ENCODE measurements around the gene ARID5A.
"Not testable (repeated sequence)": the region's sequence is repeated elsewhere in the genome, so short reads cannot be mapped to it uniquely, and the experiment has no call there.

The ARID5A gene

GRCh38 chr2:96549466-96549785 lies 12.9 kb downstream of the ARID5A start:
- no peak overlapping the region for H3K4me3 Mint-ChIP-seq

GRCh38 chr2:96549967-96550786 lies 13.6 kb downstream of the ARID5A start:
- no peak overlapping the region for H3K4me3 Mint-ChIP-seq
- DNase-seq (ENCODE audit: low spot score), result no peak
- peaks cover 19% of the 10 kb centered on the region for H3K4me1 Mint-ChIP-seq (ENCODE audit: low read depth)
- H3K27me3 Mint-ChIP-seq (ENCODE audit: low read depth), result no peaks in the 10 kb centered on the region
- peaks cover 37% of the 10 kb centered on the region for H3K36me3 Mint-ChIP-seq (ENCODE audit: low read depth)
- no peak overlapping the region for H3K27ac Mint-ChIP-seq
- no peaks in the 10 kb centered on the region for H3K9me3 Mint-ChIP-seq

More at GRCh38 chr2:96549466-96549785, 12.9 kb downstream of the ARID5A start:
- Mint-ChIP-seq H3K36me3 (ENCODE audit: low read depth) (peaks cover 45% of the 10 kb centered on the region), H3K9me3 (no peaks in the 10 kb centered on the region), H3K27ac (no peak overlapping the region), H3K27me3 (ENCODE audit: low read depth) (no peaks in the 10 kb centered on the region), H3K4me1 (ENCODE audit: low read depth) (peaks cover 25% of the 10 kb centered on the region)
- no peak for DNase-seq (ENCODE audit: low spot score)

- H3K27ac Mint-ChIP-seq, result no peak overlapping the region
- no peak for DNase-seq (ENCODE audit: low spot score)
- no peaks in the 10 kb centered on the region for H3K9me3 Mint-ChIP-seq
- no peak overlapping the region for H3K4me3 Mint-ChIP-seq
- no peaks in the 10 kb centered on the region for H3K27me3 Mint-ChIP-seq (ENCODE audit: low read depth)
- H3K4me1 Mint-ChIP-seq (ENCODE audit: low read depth), result peaks cover 15% of the 10 kb centered on the region
- peaks cover 31% of the 10 kb centered on the region for H3K36me3 Mint-ChIP-seq (ENCODE audit: low read depth)
Measured at GRCh38 chr2:96550787-96551604, 14.4 kb downstream of the ARID5A start.

- Mint-ChIP-seq H3K4me3 (no peak overlapping the region), H3K27me3 (ENCODE audit: low read depth) (no peaks in the 10 kb centered on the region), H3K4me1 (ENCODE audit: low read depth) (peaks cover 9% of the 10 kb centered on the region), H3K27ac (no peak overlapping the region), H3K36me3 (ENCODE audit: low read depth) (peaks cover 23% of the 10 kb centered on the region), H3K9me3 (no peaks in the 10 kb centered on the region)
- DNase-seq (ENCODE audit: low spot score), result no peak
Measured at GRCh38 chr2:96551605-96552314, 15.2 kb downstream of the ARID5A start.

- Mint-ChIP-seq H3K27ac (no peak overlapping the region), H3K4me1 (ENCODE audit: low read depth) (peaks cover 5% of the 10 kb centered on the region), H3K27me3 (ENCODE audit: low read depth) (no peaks in the 10 kb centered on the region), H3K9me3 (no peaks in the 10 kb centered on the region), H3K36me3 (ENCODE audit: low read depth) (peaks cover 17% of the 10 kb centered on the region), H3K4me3 (no peak overlapping the region)
- DNase-seq (ENCODE audit: low spot score), result no peak
Measured at GRCh38 chr2:96552315-96553175, 16.0 kb downstream of the ARID5A start.

GRCh38 chr2:96553176-96553956 lies 16.8 kb downstream of the ARID5A start:
- H3K36me3 Mint-ChIP-seq (ENCODE audit: low read depth), result peaks cover 12% of the 10 kb centered on the region
- H3K4me3 Mint-ChIP-seq, result no peak overlapping the region
- H3K4me1 Mint-ChIP-seq (ENCODE audit: low read depth), result peaks cover 4% of the 10 kb centered on the region
- no peak for DNase-seq (ENCODE audit: low spot score)
- H3K27ac Mint-ChIP-seq, result no peak overlapping the region
- no peaks in the 10 kb centered on the region for H3K27me3 Mint-ChIP-seq (ENCODE audit: low read depth)
- H3K9me3 Mint-ChIP-seq, result no peaks in the 10 kb centered on the region

- H3K36me3 Mint-ChIP-seq (ENCODE audit: low read depth), result peaks cover 10% of the 10 kb centered on the region
- H3K9me3 Mint-ChIP-seq; H3K27me3 Mint-ChIP-seq (ENCODE audit: low read depth); H3K27ac Mint-ChIP-seq; DNase-seq (ENCODE audit: low spot score); H3K4me1 Mint-ChIP-seq (ENCODE audit: low read depth); H3K4me3 Mint-ChIP-seq: not testable (repeated sequence)
Measured at GRCh38 chr2:96553957-96554292, 17.4 kb downstream of the ARID5A start.

- Mint-ChIP-seq H3K27me3 (ENCODE audit: low read depth) (no peaks in the 10 kb centered on the region), H3K4me1 (ENCODE audit: low read depth) (peaks cover 4% of the 10 kb centered on the region), H3K4me3 (no peak overlapping the region), H3K27ac (peak overlapping the region; percentile 10), H3K36me3 (ENCODE audit: low read depth) (peaks cover 9% of the 10 kb centered on the region), H3K9me3 (no peaks in the 10 kb centered on the region)
- DNase-seq (ENCODE audit: low spot score), result peak; percentile 62
Measured at GRCh38 chr2:96554293-96555145, 18.0 kb downstream of the ARID5A start.

- Mint-ChIP-seq H3K4me3 (no peak overlapping the region), H3K27me3 (ENCODE audit: low read depth) (no peaks in the 10 kb centered on the region), H3K4me1 (ENCODE audit: low read depth) (peaks cover 4% of the 10 kb centered on the region), H3K27ac (no peak overlapping the region), H3K9me3 (no peaks in the 10 kb centered on the region), H3K36me3 (ENCODE audit: low read depth) (peaks cover 6% of the 10 kb centered on the region)
- DNase-seq (ENCODE audit: low spot score), result no peak
Measured at GRCh38 chr2:96555146-96555610, 18.6 kb downstream of the ARID5A start.

GRCh38 chr2:96556441-96557330 lies 20.1 kb downstream of the ARID5A start:
- Mint-ChIP-seq H3K27ac (no peak overlapping the region), H3K4me1 (ENCODE audit: low read depth) (peaks cover 4% of the 10 kb centered on the region), H3K27me3 (ENCODE audit: low read depth) (no peaks in the 10 kb centered on the region), H3K4me3 (no peak overlapping the region), H3K9me3 (no peaks in the 10 kb centered on the region), H3K36me3 (ENCODE audit: low read depth) (peaks cover 6% of the 10 kb centered on the region)
- DNase-seq (ENCODE audit: low spot score), result peak; percentile 54

GRCh38 chr2:96557421-96557820 lies 20.9 kb downstream of the ARID5A start:
- H3K27ac Mint-ChIP-seq; H3K27me3 Mint-ChIP-seq (ENCODE audit: low read depth); H3K36me3 Mint-ChIP-seq (ENCODE audit: low read depth); H3K4me3 Mint-ChIP-seq; H3K9me3 Mint-ChIP-seq; DNase-seq (ENCODE audit: low spot score); H3K4me1 Mint-ChIP-seq (ENCODE audit: low read depth): not testable (repeated sequence)

Measured in T-helper 2 cell treated with Interferon-gamma antibody and Interleukin-4, amounts not matched to agents 5 μg/mL and 100 μg/mL, for 36 hours (primary cell).